Hematopoietic multipotent progenitor cell treated with erythropoietin and hydrocortisone succinate and interleukin-3 and kit ligand, for 4 days (in vitro differentiated cells): Measurements from ENCODE around the gene MYCBP.
A peak's percentile ranks its signal among the peaks of the same experiment; 100 is the strongest.
"Not testable (repeated sequence)": the region's sequence is repeated elsewhere in the genome, so short reads cannot be mapped to it uniquely, and the experiment has no call there.

Experiments used
- DNase-seq: peaks from one replicate; pipeline ENCODE4 v3.0.0-alpha.2; 2015

The MYCBP gene

GRCh38 chr1:38865112-38865715 is 7.9 kb downstream of the MYCBP start:
- peak; percentile 13 for DNase-seq

GRCh38 chr1:38860454-38860795 is 12.7 kb downstream of the MYCBP start:
- peak; percentile 31 for DNase-seq

- peak; percentile 99 for DNase-seq
Measured at GRCh38 chr1:38859561-38860453, 13.3 kb downstream of the MYCBP start, which contains the start of gene RRAGC. RRAGC (minus strand) TSS chr1:38859772; CDS start chr1:38859646, 126 bp downstream.

GRCh38 chr1:38858833-38859560 is 14.2 kb downstream of the MYCBP start:
- peak; percentile 71 for DNase-seq

GRCh38 chr1:38852780-38853179 is 20.4 kb downstream of the MYCBP start:
- DNase-seq = no peak

GRCh38 chr1:38848071-38848470 is 25.1 kb downstream of the MYCBP start:
- DNase-seq = peak; percentile 71

GRCh38 chr1:38846210-38846609 is 26.9 kb downstream of the MYCBP start:
- no peak for DNase-seq

GRCh38 chr1:38845088-38845487 is 28.1 kb downstream of the MYCBP start:
- DNase-seq = not testable (repeated sequence)

GRCh38 chr1:38840281-38840680 is 32.9 kb downstream of the MYCBP start:
- DNase-seq = no peak

- no peak for DNase-seq
Measured at GRCh38 chr1:38839363-38839762, 33.8 kb downstream of the MYCBP start.

GRCh38 chr1:38836316-38836715 is 36.8 kb downstream of the MYCBP start:
- not testable (repeated sequence) for DNase-seq

GRCh38 chr1:38834937-38835827 is 38.0 kb downstream of the MYCBP start:
- DNase-seq = peak; percentile 93

GRCh38 chr1:38834221-38834782 is 38.8 kb downstream of the MYCBP start:
- peak; percentile 76 for DNase-seq

GRCh38 chr1:38833146-38833545 is 40.0 kb downstream of the MYCBP start:
- DNase-seq = no peak

- no peak for DNase-seq
Measured at GRCh38 chr1:38832370-38832734, 40.8 kb downstream of the MYCBP start.

GRCh38 chr1:38831731-38832369 is 41.3 kb downstream of the MYCBP start:
- peak; percentile 36 for DNase-seq

- DNase-seq = no peak
Measured at GRCh38 chr1:38829368-38829767, 43.8 kb downstream of the MYCBP start.

- no peak for DNase-seq
Measured at GRCh38 chr1:38827318-38827717, 45.8 kb downstream of the MYCBP start.

- no peak for DNase-seq
Measured at GRCh38 chr1:38826886-38827285, 46.3 kb downstream of the MYCBP start.

- no peak for DNase-seq
Measured at GRCh38 chr1:38826262-38826661, 46.9 kb downstream of the MYCBP start.

GRCh38 chr1:38820860-38821259 is 52.3 kb downstream of the MYCBP start:
- DNase-seq = no peak

- no peak for DNase-seq
Measured at GRCh38 chr1:38819516-38819915, 53.6 kb downstream of the MYCBP start.
